T-helper 17 cell (primary cell): ENCODE measurements around the gene SMIM13. TPM values are rescaled to one million over a fixed set of nuclear protein-coding genes. Genes with fewer than 3 reads are reported as not detected.
"Not testable (repeated sequence)": the region's sequence is repeated elsewhere in the genome, so short reads cannot be mapped to it uniquely, and the experiment has no call there.

Source experiments
- ATAC-seq: fragments of 150-1000 bp; cut with Tn5 transposase; 2 replicates; pipeline ENCODE4 v1.10.0; 2021; ENCODE audit warnings: mild to moderate bottlenecking, moderate library complexity
- DNase-seq, 3 donors: peaks; one replicate each; pipeline versions ENCODE4 v3.0.0 to v3.0.0-alpha.2; 2020 to 2021
- H3K9me3 ChIP-seq: one replicate; pipeline ENCODE4 v1.7.0; 2013; ENCODE audit warnings: low read length, mild to moderate bottlenecking; ENCODE audit not compliant: control insufficient read depth, poor library complexity, severe bottlenecking
- H3K27ac Mint-ChIP-seq: one replicate; pipeline ENCODE4 v1.8.0; 2022; ENCODE audit warnings: mild to moderate bottlenecking, moderate library complexity, mixed read lengths
- H3K27me3 Mint-ChIP-seq: one replicate; pipeline ENCODE4 v1.8.0; 2022; ENCODE audit warnings: mixed read lengths
- H3K36me3 Mint-ChIP-seq: one replicate; pipeline ENCODE4 v1.8.0; 2022; ENCODE audit warnings: low read depth, mixed read lengths
- H3K4me1 Mint-ChIP-seq: one replicate; pipeline ENCODE4 v1.8.0; 2022; ENCODE audit warnings: mild to moderate bottlenecking, mixed read lengths
- H3K4me3 Mint-ChIP-seq: one replicate; pipeline ENCODE4 v1.8.0; 2022; ENCODE audit warnings: mild to moderate bottlenecking, moderate library complexity, mixed read lengths
- total RNA-seq, 4 donors: library from RNA in 2 of 4; stranded (reverse) in 2 of 4; gene quantifications; one replicate each; pipeline ENCODE4 v1.2.3 and lab custom pipeline; 2022 to 2026

The SMIM13 gene
- total RNA-seq, 2 donors from 2014 or later: 7.5 to 10.1 TPM

DNA sequence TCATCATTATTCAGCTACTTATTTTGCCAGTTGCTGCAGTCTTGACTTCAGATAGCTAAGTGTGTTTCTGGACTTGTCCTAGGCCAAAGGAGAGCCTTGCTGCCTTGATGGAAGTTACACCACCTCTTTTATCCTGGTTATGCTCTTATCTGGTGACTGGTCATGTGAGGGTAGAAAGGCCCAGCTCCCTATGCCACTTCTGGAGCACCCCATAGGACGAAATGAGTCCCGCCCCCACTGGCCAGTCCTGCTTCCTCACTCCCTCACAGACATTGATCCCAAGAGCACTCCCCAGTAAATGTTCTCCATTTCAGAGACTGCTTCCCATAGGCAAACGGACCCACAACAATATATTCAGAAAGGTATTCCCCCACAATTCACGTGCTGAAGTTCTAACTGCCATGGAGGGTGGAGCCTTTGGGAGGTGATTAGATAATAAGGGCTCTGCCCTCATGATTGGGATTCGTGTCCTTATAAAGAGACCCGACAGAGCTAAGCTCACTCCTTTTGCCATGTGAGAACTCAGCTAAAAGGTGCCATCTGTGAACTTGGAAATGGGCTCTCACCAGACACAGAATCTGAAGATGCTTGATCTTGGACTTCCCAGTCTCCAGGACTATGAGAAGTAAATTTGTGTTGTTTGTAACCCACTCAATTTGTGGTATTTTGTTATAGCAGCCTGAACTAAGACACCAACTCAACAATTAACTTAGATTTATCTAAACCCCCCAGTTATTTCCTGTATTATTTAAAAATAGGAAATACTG, 28.0 kb upstream of the SMIM13 start:
- Mint-ChIP-seq H3K4me1 (peaks cover 2% of the 10 kb centered on the region), H3K36me3 (no peaks in the 10 kb centered on the region), H3K4me3 (no peak overlapping the region), H3K27me3 (peaks cover 51% of the 10 kb centered on the region), H3K27ac (no peak overlapping the region)
- ATAC-seq (no peak), DNase-seq (no peak)
- H3K9me3 ChIP-seq: no peaks in the 10 kb centered on the region

DNA sequence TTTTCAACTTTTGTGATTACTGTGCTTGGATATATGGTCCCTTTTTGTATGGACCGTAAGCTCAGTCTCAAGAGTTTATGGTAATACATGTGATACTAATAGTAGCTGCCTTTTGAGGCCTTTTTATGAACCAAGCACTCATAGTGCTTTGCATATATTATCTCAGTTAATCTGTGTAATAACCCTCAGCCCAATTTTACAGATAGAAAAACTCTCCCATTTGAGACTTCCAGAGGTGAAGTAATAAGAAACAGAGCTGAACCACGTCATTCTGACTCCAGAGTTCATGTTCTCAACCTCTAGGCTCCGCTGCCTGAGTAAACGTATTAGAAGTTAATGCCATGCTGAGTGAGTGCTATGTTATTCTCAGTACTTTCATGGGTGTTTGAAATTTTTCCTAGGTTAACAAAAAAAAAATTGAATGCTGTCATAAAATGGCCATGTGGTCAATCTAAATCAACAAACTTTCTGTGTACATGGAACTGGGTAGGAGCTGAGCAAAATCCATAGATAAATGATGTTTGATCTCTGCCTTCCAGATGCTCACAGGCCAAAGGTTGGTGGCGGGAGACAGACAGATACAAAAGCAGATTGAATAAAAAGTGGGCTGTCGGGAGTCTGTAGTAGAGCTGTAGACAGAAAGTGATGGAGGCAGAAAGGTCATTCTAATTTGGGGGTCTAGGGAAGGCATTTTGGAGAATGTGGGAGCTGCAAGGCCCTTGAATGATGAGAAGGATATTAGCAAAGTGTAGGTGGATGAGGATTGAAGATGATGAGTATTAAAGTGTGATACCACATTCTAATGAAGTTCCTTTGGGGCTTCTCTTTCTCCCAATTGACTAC, 26.9 kb upstream of the SMIM13 start:
- Mint-ChIP-seq H3K4me3 (no peak overlapping the region), H3K27ac (no peak overlapping the region), H3K4me1 (peaks cover 2% of the 10 kb centered on the region), H3K36me3 (no peaks in the 10 kb centered on the region), H3K27me3 (peaks cover 46% of the 10 kb centered on the region)
- ATAC-seq: no peak
- no peaks in the 10 kb centered on the region for H3K9me3 ChIP-seq
- DNase-seq: no peak

DNA sequence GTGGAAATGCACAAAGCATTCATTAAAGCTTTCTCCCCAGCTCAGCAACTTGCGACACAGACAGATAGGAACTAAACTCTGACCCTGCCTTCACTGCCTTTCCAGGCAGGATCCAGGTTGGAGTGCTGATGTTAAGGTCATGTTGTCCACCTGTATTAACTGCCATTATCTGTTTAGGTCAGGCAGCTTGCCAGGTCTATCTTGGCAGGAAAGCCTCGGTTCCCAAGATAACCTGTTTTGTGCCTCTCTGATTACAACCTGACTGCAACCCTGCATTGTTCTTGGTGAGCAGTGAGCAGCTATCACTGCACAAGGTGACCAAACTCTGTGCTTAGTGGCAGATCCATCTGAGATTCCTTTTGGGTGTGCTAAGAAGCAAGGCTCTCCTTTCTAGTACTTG, 26.3 kb upstream of the SMIM13 start:
- H3K9me3 ChIP-seq: no peaks in the 10 kb centered on the region
- Mint-ChIP-seq H3K4me1 (peaks cover 2% of the 10 kb centered on the region), H3K4me3 (no peak overlapping the region), H3K27ac (no peak overlapping the region), H3K27me3 (peaks cover 49% of the 10 kb centered on the region), H3K36me3 (no peaks in the 10 kb centered on the region)
- ATAC-seq: no peak
- no peak for DNase-seq

DNA sequence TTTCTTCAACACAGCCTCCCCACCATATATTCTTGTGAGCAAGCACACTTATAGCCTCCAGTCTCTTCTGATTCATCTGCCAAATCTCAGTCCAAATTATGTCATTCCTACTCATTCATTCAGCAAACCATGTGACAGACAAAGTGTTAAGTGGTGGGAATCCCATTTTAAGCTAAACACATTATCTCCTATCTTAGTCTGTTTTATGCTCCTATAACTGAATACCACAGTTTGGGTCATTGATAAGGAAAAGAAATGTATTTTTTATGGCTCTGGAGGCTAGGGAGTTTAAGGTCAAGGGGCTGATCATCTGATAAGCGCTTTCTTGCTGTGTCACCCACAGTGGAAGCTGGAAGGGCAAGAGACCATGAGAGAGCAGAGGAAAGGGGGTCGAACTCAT, 23.9 kb upstream of the SMIM13 start:
- Mint-ChIP-seq H3K36me3 (no peaks in the 10 kb centered on the region), H3K27me3 (peaks cover 47% of the 10 kb centered on the region), H3K4me3 (no peak overlapping the region), H3K27ac (no peak overlapping the region), H3K4me1 (peaks cover 2% of the 10 kb centered on the region)
- DNase-seq (no peak), ATAC-seq (no peak)
- H3K9me3 ChIP-seq: no peaks in the 10 kb centered on the region

DNA sequence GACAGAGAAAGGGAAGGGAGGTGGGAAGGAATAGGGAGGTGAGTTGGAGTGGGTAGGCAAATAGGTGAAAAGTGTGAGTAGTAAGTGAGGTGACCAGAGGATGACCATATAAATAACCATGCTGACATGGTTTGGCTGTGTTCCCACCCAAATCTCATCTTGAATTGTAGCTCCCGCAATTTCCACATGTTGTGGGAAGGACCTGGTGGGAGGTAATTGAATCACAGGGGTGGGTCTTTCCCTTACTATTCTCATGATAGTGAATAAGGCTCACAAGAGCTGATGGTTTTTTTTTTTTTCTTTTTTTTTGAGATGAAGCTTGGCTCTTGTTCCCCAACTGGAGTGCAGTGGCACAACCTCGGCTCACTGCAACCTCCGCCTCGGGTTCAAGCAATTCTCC, 21.5 kb upstream of the SMIM13 start:
- Mint-ChIP-seq H3K27ac (peak overlapping the region; percentile 9), H3K36me3 (no peaks in the 10 kb centered on the region), H3K27me3 (peaks cover 41% of the 10 kb centered on the region), H3K4me1 (no peaks in the 10 kb centered on the region), H3K4me3 (no peak overlapping the region)
- DNase-seq (no peak), ATAC-seq (no peak)
- no peaks in the 10 kb centered on the region for H3K9me3 ChIP-seq

DNA sequence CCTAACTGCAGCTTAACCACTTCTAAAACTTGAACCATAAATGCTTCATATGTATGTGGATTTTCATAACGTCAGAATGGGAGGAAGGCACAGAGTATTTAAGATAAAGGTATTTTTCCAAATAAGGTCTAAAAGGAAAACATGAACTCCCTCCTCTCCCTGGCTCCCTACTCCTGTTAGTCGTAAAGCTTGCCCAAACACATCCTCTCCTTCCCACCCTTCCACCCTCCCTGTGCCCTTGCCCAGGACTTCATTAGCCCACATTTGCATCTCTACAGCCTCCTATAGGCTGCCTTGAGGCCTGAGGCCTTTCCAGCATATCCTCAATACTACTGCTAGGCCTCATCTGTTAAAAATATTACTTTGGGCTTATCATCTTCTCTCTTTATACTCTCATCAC, 17.1 kb upstream of the SMIM13 start:
- H3K36me3 Mint-ChIP-seq: no peaks in the 10 kb centered on the region
- peaks cover 20% of the 10 kb centered on the region for H3K27me3 Mint-ChIP-seq
- H3K27ac Mint-ChIP-seq: no peak overlapping the region
- no peak for ATAC-seq
- no peaks in the 10 kb centered on the region for H3K9me3 ChIP-seq
- H3K4me3 Mint-ChIP-seq: no peak overlapping the region
- H3K4me1 Mint-ChIP-seq: no peaks in the 10 kb centered on the region
- no peak for DNase-seq

DNA sequence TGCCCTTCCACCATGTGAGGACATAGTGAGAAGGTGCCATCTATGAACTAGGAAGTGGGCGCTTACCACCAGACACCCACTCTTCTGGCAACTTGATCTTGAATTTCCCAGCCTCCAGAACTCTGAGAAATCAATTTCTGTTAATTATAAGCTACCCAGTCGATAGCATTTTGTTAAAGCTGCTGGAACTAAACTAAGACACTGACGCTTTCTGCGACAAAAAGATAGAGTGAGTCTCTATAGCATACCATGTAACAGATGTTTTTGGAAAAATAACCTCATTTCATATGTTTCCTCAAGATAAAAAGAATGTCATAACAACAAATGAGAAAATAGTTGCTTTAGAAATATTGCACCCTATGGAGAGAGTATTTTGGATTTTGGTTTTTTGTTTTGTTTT, 15.4 kb upstream of the SMIM13 start:
- peaks cover 12% of the 10 kb centered on the region for H3K27me3 Mint-ChIP-seq
- H3K4me3 Mint-ChIP-seq: no peak overlapping the region
- H3K4me1 Mint-ChIP-seq: no peaks in the 10 kb centered on the region
- no peaks in the 10 kb centered on the region for H3K9me3 ChIP-seq
- ATAC-seq (no peak), DNase-seq (no peak)
- H3K36me3 Mint-ChIP-seq: no peaks in the 10 kb centered on the region
- no peak overlapping the region for H3K27ac Mint-ChIP-seq

DNA sequence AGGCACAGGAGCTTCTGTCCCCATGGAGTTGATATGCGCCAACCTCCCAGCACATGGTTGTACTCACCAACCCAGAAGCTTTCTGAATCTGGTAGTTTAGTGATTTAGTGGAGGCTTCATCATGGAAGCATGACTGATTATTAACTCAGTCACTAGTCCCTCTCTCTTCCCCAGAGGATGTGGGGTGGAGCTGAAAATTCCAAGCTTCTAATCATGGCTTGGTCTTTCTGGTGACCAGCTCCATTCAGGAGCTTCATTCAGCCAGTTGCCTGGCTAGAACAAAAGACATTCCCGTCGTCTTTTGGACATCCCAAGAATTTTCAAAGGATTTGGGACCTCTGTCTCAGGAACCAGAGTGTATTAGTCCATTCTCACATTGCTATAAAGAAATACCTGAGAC, 13.3 kb upstream of the SMIM13 start:
- Mint-ChIP-seq H3K4me3 (no peak overlapping the region), H3K36me3 (peaks cover 3% of the 10 kb centered on the region), H3K27me3 (peaks cover 21% of the 10 kb centered on the region), H3K27ac (no peak overlapping the region), H3K4me1 (no peaks in the 10 kb centered on the region)
- H3K9me3 ChIP-seq: no peaks in the 10 kb centered on the region
- ATAC-seq (no peak), DNase-seq (no peak)

DNA sequence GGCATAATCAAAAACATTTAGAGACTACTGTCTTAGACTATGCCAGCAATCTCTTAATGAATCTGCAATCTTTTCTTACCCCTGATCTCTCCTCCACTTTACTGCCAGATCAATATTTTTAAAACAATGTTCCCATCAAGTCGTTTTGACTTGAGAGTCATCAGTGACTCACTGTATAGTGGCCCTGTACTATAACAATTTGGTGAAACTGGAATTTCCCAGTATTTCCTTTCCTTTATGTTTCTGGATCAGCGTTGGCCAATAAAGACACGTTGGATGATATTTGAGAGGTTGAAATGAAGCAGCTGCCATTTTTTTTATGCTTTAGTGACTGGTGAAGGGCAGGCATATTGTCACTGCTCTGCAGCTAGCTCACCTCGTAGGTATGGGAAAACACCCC, 10.1 kb upstream of the SMIM13 start:
- no peak overlapping the region for H3K4me3 Mint-ChIP-seq
- H3K36me3 Mint-ChIP-seq: peaks cover 3% of the 10 kb centered on the region
- no peaks in the 10 kb centered on the region for H3K4me1 Mint-ChIP-seq
- ATAC-seq (no peak), DNase-seq (no peak)
- H3K27me3 Mint-ChIP-seq: peaks cover 27% of the 10 kb centered on the region
- H3K9me3 ChIP-seq: no peaks in the 10 kb centered on the region
- no peak overlapping the region for H3K27ac Mint-ChIP-seq

DNA sequence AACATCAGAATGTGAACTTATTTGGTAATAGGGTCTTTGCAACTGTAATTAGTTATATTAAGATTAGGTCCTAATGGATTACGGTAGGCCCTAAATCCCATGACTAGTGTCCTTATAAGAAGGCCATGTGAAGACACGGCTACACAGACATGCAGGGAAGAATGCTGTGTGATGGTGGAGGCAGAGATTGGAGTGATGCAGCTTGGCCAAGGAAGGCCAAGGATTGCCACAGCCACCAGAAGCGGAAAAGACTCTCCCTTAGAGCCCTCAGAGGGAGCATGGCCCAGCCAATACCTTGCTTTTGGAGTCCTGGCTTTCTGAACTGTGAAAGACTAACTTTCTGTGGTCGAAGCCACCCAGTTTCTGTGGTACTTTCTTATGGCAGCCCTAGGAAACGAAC, 9.7 kb upstream of the SMIM13 start:
- H3K27ac Mint-ChIP-seq: no peak overlapping the region
- no peaks in the 10 kb centered on the region for H3K4me1 Mint-ChIP-seq
- peaks cover 3% of the 10 kb centered on the region for H3K36me3 Mint-ChIP-seq
- no peak overlapping the region for H3K4me3 Mint-ChIP-seq
- H3K27me3 Mint-ChIP-seq: peaks cover 31% of the 10 kb centered on the region
- DNase-seq (no peak), ATAC-seq (no peak)
- H3K9me3 ChIP-seq: no peaks in the 10 kb centered on the region

DNA sequence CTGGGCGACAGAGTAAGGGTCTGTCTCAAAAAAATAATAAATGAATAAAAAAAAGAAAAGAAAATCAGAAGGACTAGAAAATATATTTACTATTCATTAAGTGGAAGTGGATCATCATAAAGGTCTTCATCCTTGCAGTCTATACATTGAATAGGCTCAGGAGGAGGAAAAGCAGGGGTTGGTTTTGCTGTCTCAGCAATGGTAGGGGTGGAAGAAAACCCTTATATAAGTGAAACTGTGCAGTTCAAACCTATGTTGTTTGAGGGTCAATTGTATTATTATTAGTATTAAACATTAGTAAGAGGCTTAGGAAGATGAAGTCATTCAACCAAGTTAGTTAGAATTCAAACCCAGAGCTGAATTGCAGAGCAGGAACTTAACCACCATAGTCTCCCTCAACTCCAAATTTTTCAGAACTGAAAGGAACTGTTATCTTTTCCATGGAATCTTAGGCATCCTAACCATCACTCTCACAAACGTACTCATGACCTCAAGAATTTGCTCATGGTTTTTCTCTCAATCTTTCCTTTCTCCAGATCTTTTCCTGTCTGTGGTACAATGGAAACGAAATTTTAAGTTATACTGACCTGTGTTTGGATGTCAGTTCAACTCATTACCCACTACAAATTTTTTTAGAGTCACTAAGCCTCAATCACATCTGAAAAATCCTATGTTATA, 7.7 kb upstream of the SMIM13 start:
- H3K4me3 Mint-ChIP-seq: no peak overlapping the region
- peaks cover 3% of the 10 kb centered on the region for H3K36me3 Mint-ChIP-seq
- DNase-seq (no peak), ATAC-seq (no peak)
- H3K9me3 ChIP-seq: no peaks in the 10 kb centered on the region
- H3K4me1 Mint-ChIP-seq: no peaks in the 10 kb centered on the region
- peaks cover 28% of the 10 kb centered on the region for H3K27me3 Mint-ChIP-seq
- no peak overlapping the region for H3K27ac Mint-ChIP-seq

DNA sequence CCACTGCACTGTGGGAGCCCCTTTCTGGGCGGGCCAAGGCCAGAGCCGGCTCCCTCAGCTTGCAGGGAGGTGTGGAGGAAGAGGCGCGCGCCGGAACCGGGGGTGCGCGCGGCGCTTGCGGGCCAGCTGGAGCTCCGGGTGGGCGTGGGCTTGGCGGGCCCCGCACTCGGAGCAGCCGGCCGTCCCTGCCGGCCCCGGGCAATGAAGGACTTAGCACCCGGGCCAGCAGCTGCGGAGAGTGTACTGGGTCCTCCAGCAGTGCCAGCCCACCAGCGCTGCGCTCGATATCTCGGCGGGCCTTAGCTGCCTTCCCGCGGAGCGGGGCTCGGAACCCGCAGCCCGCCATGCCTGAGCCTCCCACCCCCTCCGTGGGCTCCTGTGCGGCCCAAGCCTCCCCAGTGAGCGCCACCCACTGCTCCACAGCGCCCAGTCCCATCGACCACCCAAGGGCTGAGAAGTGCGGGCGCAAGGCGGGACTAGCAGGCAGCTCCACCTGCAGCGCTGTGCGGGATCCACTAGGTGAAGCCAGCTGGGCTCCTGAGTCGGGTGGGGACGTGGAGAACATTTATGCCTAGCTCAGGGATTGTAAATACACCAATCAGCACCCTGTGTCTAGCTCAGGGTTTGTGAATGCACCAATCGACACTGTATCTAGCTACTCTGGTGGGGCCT, 6.4 kb upstream of the SMIM13 start:
- ATAC-seq, H3K4me1 Mint-ChIP-seq, H3K9me3 ChIP-seq, H3K4me3 Mint-ChIP-seq, H3K36me3 Mint-ChIP-seq, DNase-seq, H3K27ac Mint-ChIP-seq: not testable (repeated sequence)
- peaks cover 28% of the 10 kb centered on the region for H3K27me3 Mint-ChIP-seq

DNA sequence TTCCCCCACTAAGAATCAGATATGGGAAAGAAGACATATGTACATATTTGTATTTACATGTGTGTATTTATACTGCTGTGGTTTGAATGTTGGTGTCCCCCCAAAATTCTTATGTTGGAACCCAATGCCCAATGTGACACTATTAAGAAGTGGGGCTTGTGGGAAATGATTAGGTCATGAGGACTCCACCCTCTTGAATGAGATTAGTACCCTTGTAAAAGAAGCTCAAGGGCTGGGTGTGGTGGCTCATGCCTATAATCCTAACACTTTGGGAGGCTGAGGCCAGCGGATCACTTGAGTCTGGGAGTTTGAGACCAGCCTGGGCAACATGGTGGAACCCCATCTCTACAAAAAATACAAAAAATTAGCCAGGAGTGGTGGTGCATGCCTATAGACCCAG, 3.9 kb upstream of the SMIM13 start:
- H3K9me3 ChIP-seq: no peaks in the 10 kb centered on the region
- Mint-ChIP-seq H3K27ac (no peak overlapping the region), H3K36me3 (no peaks in the 10 kb centered on the region), H3K4me1 (peaks cover 7% of the 10 kb centered on the region), H3K27me3 (peaks cover 13% of the 10 kb centered on the region), H3K4me3 (no peak overlapping the region)
- no peak for ATAC-seq
- no peak for DNase-seq
